GM04503 (cell line): ENCODE results near the gene RSAD1.

Source experiments
- DNase-seq: peaks from one replicate; pipeline ENCODE4 v3.0.0-alpha.2; 2012; ENCODE audit warnings: low read depth

RSAD1 gene

DNA sequence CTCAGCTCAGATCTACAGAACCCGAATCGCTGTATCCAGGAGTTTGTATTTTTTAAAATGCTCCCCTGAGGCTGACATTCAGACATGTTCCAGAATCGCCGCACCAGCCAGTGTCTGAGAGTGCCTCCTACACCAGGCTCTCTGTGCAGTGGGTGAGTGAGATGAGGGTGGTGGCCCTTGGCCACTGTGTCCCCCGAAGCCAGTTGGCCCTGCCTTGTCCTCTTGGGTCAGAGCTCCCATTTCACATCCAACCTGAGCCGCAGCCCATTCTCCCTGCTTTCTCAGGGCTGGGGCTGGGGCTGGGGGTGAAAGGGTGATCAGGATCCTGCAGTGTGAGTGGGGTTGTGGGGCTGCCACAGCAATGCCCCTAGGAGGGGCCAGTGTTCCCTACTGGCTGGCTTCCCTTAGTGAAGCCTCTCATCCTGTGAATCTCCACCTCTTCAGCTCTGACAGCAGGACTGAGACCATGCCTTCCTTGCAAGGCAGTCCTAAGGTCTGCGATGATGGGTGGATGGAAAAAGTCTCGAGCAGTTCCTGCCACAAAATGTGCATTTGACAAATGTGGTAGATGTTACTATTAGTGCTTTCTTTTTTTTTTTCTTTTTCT is 16.7 kb downstream of the RSAD1 start:
- DNase-seq, result no peak

DNA sequence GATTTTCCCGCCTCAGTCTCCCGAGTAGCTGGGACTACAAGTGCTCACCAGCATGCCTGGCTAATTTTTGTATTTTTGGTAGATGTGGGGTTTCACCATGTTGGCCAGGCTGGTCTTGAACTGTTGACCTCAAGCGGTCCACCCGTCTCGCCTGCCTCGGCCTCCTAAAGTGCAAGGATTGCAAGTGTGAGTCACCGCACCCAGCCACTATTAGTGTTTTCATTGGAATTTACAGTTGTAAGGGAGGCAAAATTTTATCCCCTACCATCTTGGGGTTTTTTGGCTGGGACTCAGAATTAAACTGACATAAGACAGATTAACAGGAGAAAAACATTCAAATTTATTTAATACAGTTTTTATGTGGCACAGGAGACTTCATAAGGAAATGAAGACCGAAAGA is 17.3 kb downstream of the RSAD1 start:
- DNase-seq, result no peak

DNA sequence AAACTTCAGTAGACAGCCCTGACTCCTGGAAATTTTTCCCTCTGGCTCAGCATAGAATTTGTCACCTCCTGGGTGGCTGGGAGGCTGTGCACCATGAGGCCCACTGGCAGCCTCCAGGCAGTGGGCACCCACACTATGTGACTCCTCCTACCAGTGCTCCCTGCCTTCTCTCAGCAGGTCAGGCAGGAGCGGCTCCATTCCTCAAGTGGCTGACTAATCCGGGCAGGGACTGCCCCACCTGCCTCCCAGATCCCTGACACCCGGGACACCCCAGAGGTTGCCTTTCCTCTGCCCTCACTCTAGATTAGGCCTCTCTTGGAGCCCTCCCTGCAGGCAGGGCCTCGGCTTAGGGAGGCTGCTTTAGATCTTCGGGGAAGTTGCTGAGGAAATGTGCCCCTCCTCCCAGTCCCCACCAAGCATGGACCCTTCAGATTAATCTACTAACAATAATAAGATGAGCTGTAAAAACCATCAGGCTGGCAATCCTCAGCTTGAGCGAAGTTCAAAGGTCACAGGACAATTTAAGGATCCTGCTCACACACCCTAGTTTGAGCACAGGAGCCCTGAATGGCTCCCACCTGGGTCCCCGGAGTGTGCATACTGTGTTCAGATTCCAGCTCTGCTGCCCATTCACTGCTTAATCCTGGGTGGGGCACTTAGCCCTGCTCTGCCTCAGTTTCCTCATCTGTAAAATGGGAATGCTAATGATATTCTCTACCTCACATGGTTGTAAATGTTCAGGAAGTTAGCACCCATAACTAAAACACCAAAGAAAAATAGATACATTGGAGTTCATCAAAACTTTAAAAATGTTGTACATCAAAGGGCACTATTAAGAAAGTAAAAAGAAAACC is 19.6 kb downstream of the RSAD1 start:
- no peak for DNase-seq

DNA sequence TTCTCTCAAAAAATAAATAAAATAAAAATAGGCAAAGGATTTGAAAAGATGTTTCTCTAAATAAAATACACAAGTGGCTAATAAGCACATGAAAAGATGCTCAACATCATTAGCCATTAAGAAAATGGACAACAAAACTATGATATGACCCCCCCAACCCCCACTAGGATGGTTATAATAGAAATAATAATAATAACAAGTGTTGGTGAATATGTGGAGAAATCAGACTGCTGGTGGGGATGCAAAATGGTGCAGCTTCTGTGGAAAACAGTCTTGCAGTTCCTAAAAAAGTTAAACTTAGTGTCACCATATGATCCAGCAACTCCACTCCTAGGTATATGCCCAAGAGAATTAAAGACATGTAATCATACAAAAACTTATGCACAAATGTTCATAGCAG is 20.6 kb downstream of the RSAD1 start:
- DNase-seq, result no peak

DNA sequence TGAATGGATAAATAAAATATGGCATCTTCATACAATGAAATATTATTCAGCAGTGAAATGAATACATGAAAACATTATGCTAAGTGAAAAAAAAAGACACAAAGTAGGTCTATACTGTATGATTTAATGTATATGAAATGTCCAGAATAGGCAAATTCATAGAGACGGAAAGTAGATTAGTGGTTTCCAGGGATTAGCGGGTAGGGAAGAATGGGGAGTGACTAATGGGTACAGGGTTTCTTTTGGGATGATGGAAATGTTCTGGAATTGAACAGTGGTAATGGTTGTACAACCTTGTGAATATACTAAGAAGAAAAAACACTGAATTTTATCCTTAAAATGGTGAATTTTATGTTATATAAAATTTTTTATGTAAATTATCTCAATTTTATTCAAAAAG is 21.1 kb downstream of the RSAD1 start:
- DNase-seq, result no peak

DNA sequence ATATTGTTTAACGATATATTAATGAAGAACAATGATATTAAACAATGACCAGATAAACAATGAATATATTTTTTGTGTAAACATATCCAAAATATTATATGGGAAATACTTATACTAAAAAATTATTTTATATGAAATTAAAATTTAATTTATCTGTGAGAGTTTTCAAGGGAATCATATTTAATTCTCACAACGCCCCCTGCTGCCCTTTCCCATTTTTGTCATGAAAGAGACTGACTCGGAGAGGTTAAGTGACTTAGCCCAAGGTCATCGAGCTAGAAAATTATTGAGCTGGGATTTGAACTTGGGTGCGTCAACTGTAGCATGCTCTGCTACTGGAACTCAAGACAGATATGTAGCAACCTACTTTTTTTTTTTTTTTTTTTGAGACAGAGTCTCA is 22.4 kb downstream of the RSAD1 start:
- no peak for DNase-seq

DNA sequence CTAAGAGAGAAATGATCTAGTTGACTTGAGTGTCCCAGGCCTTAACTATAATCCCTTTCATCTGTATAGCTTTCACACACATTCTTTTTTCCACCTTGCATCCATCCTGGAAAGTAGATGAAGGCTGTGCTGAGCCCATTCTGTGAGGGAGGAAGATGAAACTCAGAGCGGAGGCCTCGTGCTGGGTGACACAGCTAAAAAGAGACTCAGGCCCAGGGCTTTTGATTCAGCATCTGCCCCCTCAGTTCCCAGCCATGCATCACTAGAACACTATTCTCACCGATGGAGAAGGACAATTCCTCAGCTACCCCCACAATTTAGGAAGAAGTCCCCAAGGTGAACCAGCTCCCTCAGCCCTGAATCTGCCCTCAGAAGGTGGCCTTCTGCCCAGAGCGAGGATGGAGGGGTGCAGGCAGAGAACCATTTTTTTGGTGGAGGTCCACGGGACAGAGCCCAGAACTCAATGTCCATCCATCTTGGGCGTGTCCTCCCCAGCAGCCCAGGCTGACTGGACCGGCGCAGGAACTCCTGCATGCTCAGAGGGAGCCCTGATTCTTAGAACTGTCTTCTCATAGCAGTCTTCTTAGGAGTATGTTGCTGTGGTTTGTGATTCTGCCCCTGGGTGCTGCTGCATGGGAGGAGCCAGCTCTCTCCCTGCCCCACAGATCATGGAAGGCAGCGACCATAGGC is 23.8 kb downstream of the RSAD1 start:
- no peak for DNase-seq

DNA sequence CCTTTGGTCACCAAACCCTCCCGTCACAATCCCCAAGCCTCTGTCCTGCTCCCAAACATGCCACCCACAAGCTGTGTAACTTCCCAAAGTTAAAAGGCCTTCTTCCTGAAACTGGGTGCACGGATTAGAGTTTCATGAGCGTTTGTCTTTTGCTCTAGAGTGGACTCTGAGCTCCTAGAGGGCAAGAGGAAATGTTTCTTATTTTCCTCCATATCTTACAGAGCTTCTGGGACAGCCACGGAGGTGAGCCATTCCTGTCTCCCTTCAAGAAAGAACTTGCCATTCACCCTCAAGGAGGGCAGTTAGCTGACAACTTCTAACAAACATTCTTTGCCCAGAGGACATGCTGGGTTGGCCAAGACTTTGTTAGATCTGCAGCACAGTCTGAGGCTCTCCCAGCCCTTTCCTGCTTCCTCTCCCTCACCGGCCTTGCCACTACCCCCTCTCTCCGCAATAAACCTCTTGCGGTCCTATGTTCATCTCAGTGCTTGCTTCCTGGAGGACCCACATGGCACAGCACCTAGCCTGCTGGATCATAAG is 27.0 kb downstream of the RSAD1 start:
- no peak for DNase-seq

DNA sequence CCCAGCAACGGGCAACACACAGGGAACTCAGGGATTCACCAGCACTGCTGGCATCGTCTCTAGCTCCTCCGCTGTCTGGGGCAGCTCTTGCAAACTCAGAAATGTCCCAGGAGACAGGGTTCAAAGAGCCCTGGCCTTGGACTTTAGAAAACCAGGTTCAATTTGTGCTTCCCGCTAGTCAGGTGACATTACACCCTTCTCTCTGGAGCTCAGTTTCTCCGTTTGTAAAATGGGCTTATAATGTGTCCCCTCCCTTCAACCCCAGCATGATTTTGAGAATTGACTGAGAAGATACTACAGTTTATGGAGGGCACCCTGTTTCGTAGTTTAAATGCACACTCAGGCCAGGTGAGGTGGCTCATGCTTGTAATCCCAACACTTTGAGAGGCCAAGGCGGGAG is 27.6 kb downstream of the RSAD1 start:
- no peak for DNase-seq

DNA sequence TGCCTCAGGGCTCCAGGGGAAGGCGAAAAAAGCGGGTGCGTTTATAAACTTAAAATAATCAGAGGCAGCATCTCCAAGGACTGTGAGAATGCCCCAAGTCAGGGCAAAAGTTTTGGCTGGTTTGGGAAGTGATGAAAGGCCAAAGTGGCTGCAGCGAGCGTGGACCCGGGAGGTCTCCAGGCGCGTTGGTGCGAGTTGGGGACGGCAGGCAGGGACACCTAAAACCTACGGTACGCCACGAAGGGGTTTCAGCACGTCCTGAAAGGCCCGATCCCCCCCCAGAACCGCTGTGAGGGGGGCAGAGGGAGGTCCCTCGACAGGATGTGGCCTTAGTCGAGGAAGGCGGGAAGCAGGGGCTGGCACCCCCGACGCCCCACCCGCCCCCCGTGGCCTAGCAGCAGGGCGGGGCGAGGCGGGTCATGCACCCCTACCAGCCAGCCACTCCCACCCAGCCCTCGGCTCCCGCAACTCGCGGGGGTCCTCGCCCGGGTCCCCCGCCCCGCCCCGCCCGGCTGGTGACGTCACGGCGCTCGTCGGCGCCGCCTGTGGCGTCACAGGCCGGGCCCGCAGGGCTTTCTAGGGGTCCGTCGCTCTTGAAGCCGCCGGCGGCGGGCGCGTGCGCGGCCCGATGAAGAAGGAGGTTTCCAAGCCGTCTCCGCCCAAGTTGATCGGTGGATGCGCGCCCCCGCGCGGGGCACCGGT is 29.4 kb downstream of the RSAD1 start, which contains the start of gene MYCBPAP:
Gene MYCBPAP, plus strand, starts transcription at position 569 of the 702 bp plus-strand sequence. CDS start 236 bp downstream, outside the sequence.
- no peak for DNase-seq

DNA sequence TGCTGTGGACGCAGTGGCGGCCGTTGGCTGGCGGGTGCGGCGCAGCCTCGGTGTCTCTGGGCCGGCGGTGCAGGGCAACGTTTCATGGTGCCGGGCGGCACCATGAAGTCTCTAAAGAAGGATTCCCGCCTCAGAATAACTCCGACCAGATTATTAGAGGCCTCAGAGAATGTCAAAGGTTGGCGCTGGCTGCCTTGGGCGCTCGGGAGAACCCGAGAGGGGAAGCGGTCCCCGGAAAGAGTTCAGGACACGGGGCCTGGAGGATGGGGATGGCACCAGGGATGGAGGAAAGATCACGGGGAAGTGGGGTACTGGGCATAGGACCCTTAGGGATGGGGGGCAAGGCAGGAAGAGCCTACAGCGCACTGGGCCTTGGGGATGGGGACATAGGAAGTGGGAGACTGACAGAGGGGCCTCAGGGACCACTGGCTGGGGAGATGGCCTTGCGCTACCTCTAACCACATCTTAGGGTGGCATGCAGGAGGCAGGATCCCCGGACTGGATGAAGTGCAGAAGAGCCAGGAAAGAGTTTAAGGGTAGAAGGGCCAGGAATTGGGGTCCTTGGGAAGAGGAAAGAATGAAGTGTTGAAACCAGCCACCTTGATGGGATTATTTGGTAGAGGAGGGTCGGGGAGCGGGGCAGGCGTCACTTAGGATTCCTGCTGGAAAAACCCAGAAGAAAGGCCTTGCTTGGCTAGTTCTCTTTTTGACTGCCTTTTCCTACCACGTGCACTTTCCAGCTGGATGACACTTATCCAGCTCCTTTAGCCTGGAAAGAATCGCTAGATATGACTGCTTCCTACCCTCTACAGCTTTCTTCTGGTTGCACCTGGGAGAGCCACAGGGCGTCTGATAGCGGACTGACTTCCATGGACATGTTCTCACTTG is 30.2 kb downstream of the RSAD1 start:
- no peak for DNase-seq

DNA sequence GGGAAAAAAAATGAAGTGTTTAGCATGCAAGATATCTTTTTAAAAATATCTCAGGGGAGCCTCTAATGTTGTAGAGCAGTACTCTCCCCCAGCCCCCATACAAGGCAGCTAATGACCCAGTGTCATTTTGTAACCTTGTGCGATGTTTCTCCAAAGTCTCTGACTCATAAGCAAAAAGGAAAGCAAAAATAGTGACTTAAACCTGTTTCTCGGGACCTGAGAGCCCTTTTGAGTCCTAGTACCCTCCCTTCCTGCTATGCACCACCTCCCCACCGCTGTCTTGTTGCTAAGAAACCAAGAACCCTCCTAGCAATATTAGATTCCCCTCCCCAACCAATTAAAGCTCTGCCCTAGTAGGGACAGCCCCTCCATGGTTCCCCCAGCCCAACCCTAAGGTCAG is 32.4 kb downstream of the RSAD1 start:
- DNase-seq, result no peak

DNA sequence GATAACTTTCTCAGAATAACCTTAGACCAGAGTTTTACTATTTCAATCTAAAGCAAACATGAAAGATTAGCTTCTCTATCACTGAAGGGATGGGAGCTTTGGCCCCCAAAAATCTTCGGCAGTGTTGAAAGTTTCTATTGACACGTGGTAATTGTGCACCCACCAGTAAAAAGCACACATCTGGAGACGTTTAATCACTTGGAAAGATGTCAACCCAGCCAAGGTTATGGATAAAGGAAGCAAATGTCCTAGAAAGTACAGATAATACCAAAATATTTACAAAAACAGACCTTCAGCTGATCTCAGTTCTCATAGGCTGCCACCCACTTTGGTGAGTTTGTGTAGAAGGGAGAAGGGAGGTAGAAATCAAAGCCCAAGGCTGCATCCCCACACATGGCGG is 34.8 kb downstream of the RSAD1 start:
- no peak for DNase-seq

DNA sequence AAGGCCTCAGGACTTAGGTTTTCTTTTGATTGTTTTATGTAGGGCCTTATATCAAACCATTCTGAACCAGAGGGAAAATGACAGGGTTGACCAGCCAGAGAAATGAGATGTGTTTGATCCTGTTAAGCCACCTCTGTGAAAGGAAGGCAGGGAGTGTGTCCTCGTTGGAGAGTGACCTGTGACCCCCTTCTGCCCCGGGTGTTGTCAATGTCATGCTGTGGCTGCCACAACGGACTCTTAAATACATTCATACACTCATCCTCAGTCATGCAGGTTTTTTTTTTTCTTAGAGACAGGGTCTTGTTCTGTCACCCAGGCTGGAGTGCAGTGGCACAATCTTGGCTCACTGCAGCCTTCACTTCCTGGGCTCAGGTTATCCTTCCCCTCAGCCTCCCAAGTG is 35.7 kb downstream of the RSAD1 start:
- DNase-seq, result no peak

DNA sequence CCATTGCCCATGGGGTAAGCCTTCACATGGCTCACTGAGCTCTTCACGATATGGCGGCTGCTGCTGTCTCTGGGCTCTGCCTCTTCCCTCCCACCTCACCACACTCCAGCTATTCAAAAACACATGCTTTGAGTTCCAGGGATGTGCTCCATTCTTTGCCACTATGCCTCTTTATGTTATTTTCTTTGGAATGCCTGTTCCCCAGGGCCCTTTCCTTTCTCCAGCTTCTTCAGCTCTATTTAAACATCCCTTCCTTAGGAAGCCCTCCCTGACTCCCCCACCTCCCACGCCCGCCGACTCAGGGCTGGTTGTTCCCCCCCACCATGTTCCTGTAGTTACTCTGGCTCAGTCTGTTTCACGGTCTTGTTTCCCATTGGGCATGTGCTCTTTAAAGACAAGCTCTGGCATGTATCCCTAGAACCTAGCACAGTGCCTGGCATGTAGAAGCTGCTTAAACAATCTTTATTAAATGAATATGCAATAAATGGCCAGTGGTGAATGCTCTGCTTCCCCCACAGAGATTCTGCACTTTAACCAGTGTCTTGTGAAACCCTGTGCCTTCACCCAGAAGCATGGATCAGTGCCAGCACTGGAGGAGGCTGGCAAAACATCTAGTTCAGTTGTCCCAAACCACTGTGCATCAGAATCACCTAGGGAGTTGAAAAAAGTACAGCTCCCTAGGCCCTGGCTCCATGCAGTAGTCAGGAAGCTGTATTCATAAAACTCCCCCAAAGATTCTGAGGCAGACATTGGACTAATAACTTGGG is 36.5 kb downstream of the RSAD1 start:
- no peak for DNase-seq

DNA sequence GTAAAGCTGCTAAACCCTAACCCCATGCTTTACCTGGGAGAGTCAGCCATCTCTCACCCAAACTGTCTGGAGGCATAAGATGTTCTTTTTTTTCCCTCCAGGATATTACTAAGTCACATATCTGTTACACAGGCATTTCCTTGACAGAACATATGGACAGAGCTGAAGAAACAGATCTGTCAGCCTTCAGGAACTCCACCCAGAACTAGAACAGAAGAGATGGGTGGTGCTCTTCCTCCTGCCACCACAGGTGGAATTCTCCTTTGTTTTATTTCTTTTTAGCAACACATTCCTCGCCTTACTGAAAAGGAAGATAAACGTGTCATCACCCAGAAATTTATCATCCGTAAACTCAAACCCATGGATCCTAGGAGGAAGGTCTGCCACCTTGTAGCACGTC is 38.4 kb downstream of the RSAD1 start:
- DNase-seq, result no peak

DNA sequence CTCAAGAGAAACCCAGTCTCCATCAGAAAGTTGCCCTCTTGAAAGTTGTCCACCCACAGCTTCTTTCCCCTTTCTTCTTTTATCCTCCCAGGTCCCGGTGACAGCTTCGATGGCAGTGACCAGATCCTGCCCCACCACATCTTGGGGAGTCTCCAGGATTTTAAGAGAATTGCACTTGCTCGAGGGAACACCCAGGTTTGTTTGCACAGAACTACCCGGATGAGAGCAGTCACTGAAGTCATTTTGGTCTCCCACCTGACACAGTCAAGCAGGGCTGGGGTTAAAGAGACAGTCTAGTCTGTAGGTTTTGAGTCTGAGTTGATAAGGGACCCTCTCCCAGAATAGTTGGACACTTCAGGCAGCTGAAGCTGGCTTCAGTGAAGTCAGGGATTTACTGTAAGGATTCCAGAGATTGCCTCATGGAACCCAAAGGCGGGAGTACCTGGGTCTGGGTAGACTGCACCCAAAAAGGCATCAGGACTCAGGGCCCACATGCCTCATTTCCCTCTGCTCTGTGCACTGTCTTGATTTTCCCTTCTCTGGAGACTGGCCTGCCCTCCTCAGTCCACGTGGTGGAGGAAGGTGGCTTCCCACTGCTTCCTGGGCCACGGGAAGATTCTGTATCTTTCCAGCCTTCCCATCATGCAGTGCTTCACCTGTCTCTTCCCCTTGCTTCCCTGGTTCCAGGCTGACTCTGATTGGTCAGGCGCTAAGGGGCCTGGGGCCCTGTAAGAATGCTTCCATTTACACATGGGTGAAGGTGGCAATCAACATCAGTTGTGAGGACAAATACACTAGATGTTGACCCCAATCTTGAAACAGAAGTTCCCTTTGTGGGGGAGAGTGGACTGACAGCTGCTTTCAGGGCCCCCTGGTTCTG is 39.1 kb downstream of the RSAD1 start:
- DNase-seq, result no peak

DNA sequence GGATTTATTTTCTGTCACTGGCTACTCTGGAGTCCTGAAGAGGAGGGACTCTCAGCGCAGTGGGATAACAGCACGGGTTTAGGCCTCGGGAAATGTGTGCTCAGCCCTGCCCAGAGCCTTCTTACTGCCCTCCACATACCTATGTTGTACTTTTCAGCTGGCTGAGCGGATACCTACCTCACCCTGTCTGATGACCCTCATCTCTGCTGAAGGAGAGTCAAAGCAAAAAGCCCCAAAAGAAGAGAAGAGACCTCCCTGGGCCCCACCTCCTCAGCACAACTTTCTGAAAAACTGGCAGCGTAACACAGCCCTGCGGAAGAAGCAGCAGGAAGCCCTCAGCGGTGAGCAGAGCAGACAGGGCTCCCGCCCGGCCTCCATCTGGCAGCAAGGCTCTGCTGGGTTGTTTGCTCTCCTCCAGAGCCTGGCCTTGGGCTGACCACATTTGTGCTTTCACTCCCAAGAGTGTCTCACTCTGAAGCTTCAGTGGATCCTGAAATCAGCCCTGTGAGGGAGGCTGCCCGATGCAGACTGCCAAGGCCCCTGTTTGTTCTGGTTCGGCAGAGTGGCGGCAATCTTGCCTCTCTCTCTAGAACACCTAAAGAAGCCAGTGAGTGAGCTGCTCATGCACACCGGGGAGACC is 39.8 kb downstream of the RSAD1 start:
- DNase-seq, result no peak
